HEK293 (cell line): ENCODE data around the gene KLK7.

Source experiments
- CTCF ChIA-PET: fragments of 350-600 bp; formaldehyde crosslinking; extraction: SDS; loops from one replicate; lab custom pipeline; 2021; ENCODE audit warnings: antibody characterized with exemption; lab: Yijun Ruan, JAX
- POLR2A ChIA-PET: fragments of 300-600 bp; formaldehyde crosslinking; extraction: SDS; loops from one replicate; lab custom pipeline; 2020; ENCODE audit warnings: antibody characterized with exemption, inconsistent platforms; lab: Yijun Ruan, JAX
- H3K27ac ChIP-seq: fragments of 200-500 bp; sonication (Bioruptor generic); 2 replicates; pipeline ENCODE4 v1.5.1; 2014; ENCODE audit warnings: low read depth, low read length, control low read depth, inconsistent platforms; ENCODE audit errors: extremely low read depth
- H3K36me3 ChIP-seq, 2 experiments: fragments of 200-500 bp in 1 of 2; sonication (Bioruptor generic) in 1 of 2; 1 replicate in 1 of 2; 2 replicates in 1 of 2; pipeline ENCODE4 v1.5.1; 2014 to 2017; ENCODE audit warnings: inconsistent platforms in 2 of 2, low read length in 2 of 2; ENCODE audit not compliant: control insufficient read depth in 2 of 2, insufficient read depth in 1 of 2
- H3K4me1 ChIP-seq: fragments of 200-500 bp; sonication (Bioruptor generic); 2 replicates; pipeline ENCODE4 v1.5.1; 2014; ENCODE audit warnings: mild to moderate bottlenecking, low read length, inconsistent platforms; ENCODE audit not compliant: control insufficient read depth, insufficient read depth
- H3K4me3 ChIP-seq: 2 replicates; pipeline ENCODE4 v1.5.1; 2011; ENCODE audit warnings: low read depth, mild to moderate bottlenecking, control low read depth, low read length, moderate library complexity
- H3K9me3 ChIP-seq: fragments of 200-500 bp; sonication (Bioruptor generic); 2 replicates; pipeline ENCODE4 v1.5.1; 2014; ENCODE audit warnings: low read depth, low read length, inconsistent platforms; ENCODE audit not compliant: control insufficient read depth, insufficient read depth
- BCL11B ChIP-seq: fragments of 450-650 bp; formaldehyde crosslinking; IDR thresholded peaks from 2 replicates; pipeline ENCODE4 v1.5.1; 2016; ENCODE audit warnings: low read depth, missing biosample characterization, missing genetic modification characterization
- GLI4 ChIP-seq: fragments of 450-650 bp; formaldehyde crosslinking; IDR thresholded peaks from 2 replicates; pipeline ENCODE4 v1.5.1; 2016; ENCODE audit warnings: missing biosample characterization, missing genetic modification characterization
- IKZF3 ChIP-seq: fragments of 450-650 bp; IDR thresholded peaks from 2 replicates; pipeline ENCODE4 v1.5.0; 2018; ENCODE audit warnings: missing biosample characterization, mild to moderate bottlenecking, missing genetic modification characterization, moderate library complexity
- KLF7 ChIP-seq: fragments of 450-650 bp; formaldehyde crosslinking; IDR thresholded peaks from 2 replicates; pipeline ENCODE4 v1.5.1; 2016; ENCODE audit warnings: missing biosample characterization, missing genetic modification characterization, borderline replicate concordance
- KLF8 ChIP-seq: fragments of 450-650 bp; formaldehyde crosslinking; IDR thresholded peaks from 2 replicates; pipeline ENCODE4 v1.5.1; 2016; ENCODE audit warnings: missing biosample characterization, missing genetic modification characterization
- MYNN ChIP-seq: fragments of 450-650 bp; formaldehyde crosslinking; IDR thresholded peaks from 2 replicates; pipeline ENCODE4 v1.5.1; 2016; ENCODE audit warnings: missing biosample characterization, missing genetic modification characterization, borderline replicate concordance
- OSR2 ChIP-seq: fragments of 450-650 bp; formaldehyde crosslinking; IDR thresholded peaks from 2 replicates; pipeline ENCODE4 v1.5.1; 2016; ENCODE audit warnings: missing biosample characterization, missing genetic modification characterization
- PRDM1 ChIP-seq: fragments of 450-650 bp; formaldehyde crosslinking; IDR thresholded peaks from 2 replicates; pipeline ENCODE4; 2016; ENCODE audit warnings: missing biosample characterization, missing genetic modification characterization
- YY1 ChIP-seq: fragments of 450-650 bp; formaldehyde crosslinking; IDR thresholded peaks from 2 replicates; pipeline ENCODE4 v1.5.1; 2018; ENCODE audit warnings: missing biosample characterization, missing genetic modification characterization
- ZBTB17 ChIP-seq: fragments of 450-650 bp; formaldehyde crosslinking; IDR thresholded peaks from 2 replicates; pipeline ENCODE4 v1.5.1; 2016; ENCODE audit warnings: missing biosample characterization, missing genetic modification characterization
- ZFP3 ChIP-seq: fragments of 450-650 bp; formaldehyde crosslinking; IDR thresholded peaks from 2 replicates; pipeline ENCODE4 v1.5.1; 2016; ENCODE audit warnings: low read depth, missing biosample characterization, missing genetic modification characterization
- ZNF121 ChIP-seq: fragments of 450-650 bp; formaldehyde crosslinking; IDR thresholded peaks from 2 replicates; pipeline ENCODE4 v1.5.1; 2016; ENCODE audit warnings: missing biosample characterization, missing genetic modification characterization
- ZNF138 ChIP-seq: fragments of 450-650 bp; formaldehyde crosslinking; IDR thresholded peaks from 2 replicates; pipeline ENCODE4 v1.5.1; 2016; ENCODE audit warnings: missing biosample characterization, missing genetic modification characterization, borderline replicate concordance
- ZNF16 ChIP-seq: fragments of 450-650 bp; formaldehyde crosslinking; IDR thresholded peaks from 2 replicates; pipeline ENCODE4 v1.5.1; 2016; ENCODE audit warnings: low read depth, missing biosample characterization, missing genetic modification characterization
- ZNF18 ChIP-seq: fragments of 450-650 bp; formaldehyde crosslinking; IDR thresholded peaks from 2 replicates; pipeline ENCODE4 v1.5.1; 2016; ENCODE audit warnings: missing biosample characterization, missing genetic modification characterization
- ZNF223 ChIP-seq: fragments of 450-650 bp; formaldehyde crosslinking; IDR thresholded peaks from 2 replicates; pipeline ENCODE4 v1.5.1; 2016; ENCODE audit warnings: missing biosample characterization, missing genetic modification characterization
- ZNF24 ChIP-seq: fragments of 450-650 bp; formaldehyde crosslinking; IDR thresholded peaks from 2 replicates; pipeline ENCODE4 v1.5.1; 2016; ENCODE audit warnings: missing biosample characterization, missing genetic modification characterization
- ZNF366 ChIP-seq: fragments of 450-650 bp; formaldehyde crosslinking; conservative IDR thresholded peaks from 2 replicates; pipeline ENCODE4 v1.5.1; 2016; ENCODE audit warnings: missing biosample characterization, missing genetic modification characterization
- ZNF394 ChIP-seq: fragments of 450-650 bp; formaldehyde crosslinking; IDR thresholded peaks from 2 replicates; pipeline ENCODE4 v1.5.1; 2016; ENCODE audit warnings: missing biosample characterization, missing genetic modification characterization, mild to moderate bottlenecking, moderate library complexity, borderline replicate concordance
- ZNF473 ChIP-seq: fragments of 450-650 bp; formaldehyde crosslinking; IDR thresholded peaks from 2 replicates; pipeline ENCODE4 v1.5.1; 2017; ENCODE audit warnings: missing biosample characterization, missing genetic modification characterization
- ZNF510 ChIP-seq: fragments of 450-650 bp; formaldehyde crosslinking; IDR thresholded peaks from 2 replicates; pipeline ENCODE4 v1.5.1; 2018; ENCODE audit warnings: mild to moderate bottlenecking, missing genetic modification characterization, missing biosample characterization; ENCODE audit not compliant: insufficient replicate concordance
- ZNF596 ChIP-seq: fragments of 450-650 bp; IDR thresholded peaks from 2 replicates; pipeline ENCODE4 v1.5.0; 2018; ENCODE audit warnings: missing biosample characterization, mild to moderate bottlenecking, missing genetic modification characterization, moderate library complexity
- ZNF626 ChIP-seq: fragments of 450-650 bp; sonication (Bioruptor Pico); formaldehyde crosslinking; IDR thresholded peaks from 2 replicates; pipeline ENCODE4 v1.5.1; 2018; ENCODE audit warnings: missing biosample characterization, missing genetic modification characterization, inconsistent platforms
- ZNF747 ChIP-seq: fragments of 450-650 bp; formaldehyde crosslinking; IDR thresholded peaks from 2 replicates; pipeline ENCODE4 v1.5.1; 2016; ENCODE audit warnings: missing biosample characterization, missing genetic modification characterization
- ZNF76 ChIP-seq: fragments of 450-650 bp; formaldehyde crosslinking; IDR thresholded peaks from 2 replicates; pipeline ENCODE4; 2016; ENCODE audit warnings: low read depth, missing biosample characterization, missing genetic modification characterization, borderline replicate concordance
- ZNF768 ChIP-seq: fragments of 450-650 bp; formaldehyde crosslinking; IDR thresholded peaks from 2 replicates; pipeline ENCODE4 v1.5.1; 2018; ENCODE audit warnings: missing biosample characterization, mild to moderate bottlenecking, missing genetic modification characterization
- TF ChIP-seq, protein P1 (sequence below): fragments of 450-650 bp; formaldehyde crosslinking; IDR thresholded peaks from 2 replicates; pipeline ENCODE4 v1.5.1; 2017; ENCODE audit warnings: missing biosample characterization, missing genetic modification characterization
- TF ChIP-seq, protein P2 (sequence below): fragments of 450-650 bp; formaldehyde crosslinking; IDR thresholded peaks from 2 replicates; pipeline ENCODE4 v1.5.1; 2016; ENCODE audit warnings: missing biosample characterization, missing genetic modification characterization

Gene KLK7

GRCh38 chr19:50932018-50932689 lies 51.6 kb downstream of the KLK7 start:
- POLR2A ChIA-PET = no interaction called here
- H3K4me3 ChIP-seq = no peak overlapping the region
- CTCF ChIA-PET = interaction anchor here (0.6 to 2.4 kb wide), 3 partner anchors 20 to 163 kb away, joined by 3 to 28 read pairs (median 4); no protein-coding TSS in a partner anchor
- no peaks in the 10 kb centered on the region for H3K36me3 ChIP-seq
- no peak overlapping the region for H3K27ac ChIP-seq
- H3K9me3 ChIP-seq = no peaks in the 10 kb centered on the region
- H3K4me1 ChIP-seq = no peaks in the 10 kb centered on the region
- TF ChIP-seq ZNF24 (tag by site-specific recombination) = no peak
- no peak for TF ChIP-seq KLF7 (tag by site-specific recombination)
- TF ChIP-seq ZNF768 (tag by site-specific recombination) = no peak
- TF ChIP-seq ZNF223 (tag by site-specific recombination) = no peak
- TF ChIP-seq ZNF626 (tag by site-specific recombination) = no peak
- no peak for TF ChIP-seq ZNF16 (tag by site-specific recombination)
- TF ChIP-seq KLF8 = no peak
- TF ChIP-seq, all 188 proteins: peak for 0

- TF ChIP-seq ZNF596 (tag by site-specific recombination) (peak; percentile 72), ZNF366 (tag by site-specific recombination) (peak; percentile 52), PRDM1 (tag by site-specific recombination) (peak; percentile 95), MYNN (tag by site-specific recombination) (no peak)
- TF ChIP-seq, all 188 proteins: peak for 3
- Histone ChIP-seq H3K27ac (no peak overlapping the region), H3K36me3 (no peaks in the 10 kb centered on the region), H3K9me3 (no peaks in the 10 kb centered on the region), H3K4me1 (no peaks in the 10 kb centered on the region), H3K4me3 (no peak overlapping the region)
- CTCF ChIA-PET = interaction anchor here (0.7 to 2.4 kb wide), 7 partner anchors 9 to 583 kb away, joined by 3 to 28 read pairs (median 5); no protein-coding TSS in a partner anchor
- POLR2A ChIA-PET = interaction anchor here (0.7 kb wide), 1 partner anchor 86 kb away, joined by 5 read pairs; no protein-coding TSS in a partner anchor
These were observed 52.7 kb downstream of the KLK7 start for GRCh38 chr19:50931023-50931422.

DNA sequence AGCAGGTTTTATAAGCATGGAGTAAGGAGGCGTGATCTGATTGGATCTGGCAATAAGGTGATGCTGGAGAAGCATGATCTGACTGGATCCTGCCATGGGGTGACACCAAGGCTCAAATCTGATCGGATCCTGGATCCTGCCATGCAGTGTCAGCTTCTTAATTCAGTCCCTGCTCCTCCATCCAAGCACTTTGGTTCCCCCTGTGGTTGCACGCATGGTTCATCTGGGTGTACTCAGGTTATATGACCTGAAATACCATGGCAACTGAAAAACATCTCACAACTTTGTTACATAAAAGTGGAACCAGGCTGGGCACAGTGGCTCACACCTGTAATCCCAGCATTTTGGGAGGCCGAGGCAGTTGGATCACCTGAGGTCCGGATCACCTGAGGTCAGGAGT lies 54.9 kb downstream of the KLK7 start:
- ChIA-PET POLR2A (no interaction called here), CTCF (interaction anchor here (0.5 to 1.6 kb wide), 6 partner anchors 11 to 168 kb away, joined by 3 to 5 read pairs (median 3); no protein-coding TSS in a partner anchor)
- no peak overlapping the region for H3K27ac ChIP-seq
- no peak overlapping the region for H3K4me3 ChIP-seq
- H3K36me3 ChIP-seq = no peaks in the 10 kb centered on the region
- no peaks in the 10 kb centered on the region for H3K4me1 ChIP-seq
- H3K9me3 ChIP-seq = no peaks in the 10 kb centered on the region
- no peak for TF ChIP-seq IKZF3 (tag by site-specific recombination)
- TF ChIP-seq ZNF394 = no peak
- TF ChIP-seq OSR2 (tag by site-specific recombination) = no peak
- TF ChIP-seq ZNF76 = no peak
- TF ChIP-seq BCL11B (tag by site-specific recombination) = no peak
- TF ChIP-seq ZBTB17 (tag by site-specific recombination) = no peak
- TF ChIP-seq, protein P1, sequence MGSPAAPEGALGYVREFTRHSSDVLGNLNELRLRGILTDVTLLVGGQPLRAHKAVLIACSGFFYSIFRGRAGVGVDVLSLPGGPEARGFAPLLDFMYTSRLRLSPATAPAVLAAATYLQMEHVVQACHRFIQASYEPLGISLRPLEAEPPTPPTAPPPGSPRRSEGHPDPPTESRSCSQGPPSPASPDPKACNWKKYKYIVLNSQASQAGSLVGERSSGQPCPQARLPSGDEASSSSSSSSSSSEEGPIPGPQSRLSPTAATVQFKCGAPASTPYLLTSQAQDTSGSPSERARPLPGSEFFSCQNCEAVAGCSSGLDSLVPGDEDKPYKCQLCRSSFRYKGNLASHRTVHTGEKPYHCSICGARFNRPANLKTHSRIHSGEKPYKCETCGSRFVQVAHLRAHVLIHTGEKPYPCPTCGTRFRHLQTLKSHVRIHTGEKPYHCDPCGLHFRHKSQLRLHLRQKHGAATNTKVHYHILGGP = no peak
- TF ChIP-seq ZNF473 = no peak
- no peak for TF ChIP-seq ZNF138
- TF ChIP-seq, protein P2, sequence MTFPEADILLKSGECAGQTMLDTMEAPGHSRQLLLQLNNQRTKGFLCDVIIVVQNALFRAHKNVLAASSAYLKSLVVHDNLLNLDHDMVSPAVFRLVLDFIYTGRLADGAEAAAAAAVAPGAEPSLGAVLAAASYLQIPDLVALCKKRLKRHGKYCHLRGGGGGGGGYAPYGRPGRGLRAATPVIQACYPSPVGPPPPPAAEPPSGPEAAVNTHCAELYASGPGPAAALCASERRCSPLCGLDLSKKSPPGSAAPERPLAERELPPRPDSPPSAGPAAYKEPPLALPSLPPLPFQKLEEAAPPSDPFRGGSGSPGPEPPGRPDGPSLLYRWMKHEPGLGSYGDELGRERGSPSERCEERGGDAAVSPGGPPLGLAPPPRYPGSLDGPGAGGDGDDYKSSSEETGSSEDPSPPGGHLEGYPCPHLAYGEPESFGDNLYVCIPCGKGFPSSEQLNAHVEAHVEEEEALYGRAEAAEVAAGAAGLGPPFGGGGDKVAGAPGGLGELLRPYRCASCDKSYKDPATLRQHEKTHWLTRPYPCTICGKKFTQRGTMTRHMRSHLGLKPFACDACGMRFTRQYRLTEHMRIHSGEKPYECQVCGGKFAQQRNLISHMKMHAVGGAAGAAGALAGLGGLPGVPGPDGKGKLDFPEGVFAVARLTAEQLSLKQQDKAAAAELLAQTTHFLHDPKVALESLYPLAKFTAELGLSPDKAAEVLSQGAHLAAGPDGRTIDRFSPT (tag by site-specific recombination) = no peak
- TF ChIP-seq ZNF510 (tag by site-specific recombination) = no peak
- no peak for TF ChIP-seq ZFP3 (tag by site-specific recombination)
- no peak for TF ChIP-seq YY1 (tag by site-specific recombination)
- no peak for TF ChIP-seq GLI4 (tag by site-specific recombination)
- no peak for TF ChIP-seq ZNF747 (tag by site-specific recombination)
- no peak for TF ChIP-seq ZNF18 (tag by site-specific recombination)
- no peak for TF ChIP-seq ZNF121 (tag by site-specific recombination)
